Stimulated activated naive CD4-positive, alpha-beta T cell treated with Interleukin-2 at 50 U/mL for 16 hours (primary cell): Measurements from ENCODE around the gene RETREG1.
"Not testable (repeated sequence)": the region's sequence is repeated elsewhere in the genome, so short reads cannot be mapped to it uniquely, and the experiment has no call there.

Experiments
- DNase-seq: peaks from one replicate; lab custom pipeline; 2025; lab: John Stamatoyannopoulos, UW

RETREG1 gene

GRCh38 chr5:16450163-16450562 lies 166.6 kb downstream of the RETREG1 start:
- no peak for DNase-seq

- DNase-seq: no peak
Measured at GRCh38 chr5:16446993-16447392, 169.8 kb downstream of the RETREG1 start.

GRCh38 chr5:16437977-16438376 lies 178.8 kb downstream of the RETREG1 start:
- no peak for DNase-seq

GRCh38 chr5:16436065-16436682 lies 180.6 kb downstream of the RETREG1 start:
- not testable (repeated sequence) for DNase-seq

GRCh38 chr5:16431490-16431889 lies 185.3 kb downstream of the RETREG1 start:
- DNase-seq: no peak

GRCh38 chr5:16430349-16431089 lies 186.3 kb downstream of the RETREG1 start:
- DNase-seq: no peak

GRCh38 chr5:16428359-16428758 lies 188.4 kb downstream of the RETREG1 start:
- no peak for DNase-seq

GRCh38 chr5:16427587-16427986 lies 189.2 kb downstream of the RETREG1 start:
- DNase-seq: no peak
